NT2/D1 (cell line): ENCODE results near the gene SPATA21.

Experiments used
- SUZ12 ChIP-seq: IDR thresholded peaks from 2 replicates; pipeline ENCODE4 v1.6.1; 2011; ENCODE audit not compliant: insufficient read length, insufficient read depth; ENCODE audit errors: extremely low read depth
- YY1 ChIP-seq: IDR thresholded peaks from 2 replicates; pipeline ENCODE4 v1.6.1; 2011; ENCODE audit not compliant: insufficient read length, insufficient read depth

DNA sequence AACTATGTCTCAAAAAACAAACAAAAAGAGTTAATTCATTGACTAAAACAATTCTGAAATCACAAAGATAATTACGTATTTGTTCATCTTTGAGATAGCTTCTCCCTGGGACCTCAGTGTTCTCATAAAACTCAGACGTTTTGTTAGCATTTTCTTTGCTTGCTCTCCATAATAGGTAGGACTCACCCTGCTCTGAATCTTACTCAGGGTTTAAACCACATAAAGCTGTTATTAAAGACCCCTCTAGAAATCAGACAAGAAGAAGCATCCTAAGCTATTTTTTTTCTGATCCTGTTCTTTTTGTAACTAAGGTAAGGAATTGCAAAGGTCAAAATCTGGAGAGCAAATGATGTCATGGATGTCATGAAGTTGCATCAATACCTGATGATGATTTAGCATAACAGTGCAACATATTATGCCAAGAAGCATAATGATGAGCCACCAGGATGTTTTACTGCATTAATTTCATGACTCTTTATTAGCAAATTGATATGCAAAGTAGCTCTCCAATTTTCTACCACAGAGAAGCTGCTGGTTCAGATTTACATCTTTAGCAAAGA is 87.3 kb downstream of the SPATA21 start:
- TF ChIP-seq YY1 (no peak), SUZ12 (no peak)
